CD4-positive, alpha-beta T cell treated with Interleukin-12 subunit alpha and Interleukin-12 subunit beta, for 1 hour (primary cell): Measurements from ENCODE around the gene DIAPH2.

Experiments used
- DNase-seq: peaks from one replicate; pipeline ENCODE4 v3.0.0-alpha.2; 2020

DIAPH2 gene

GRCh38 chrX:96982161-96982560 is 297.5 kb downstream of the DIAPH2 start:
- no peak for DNase-seq

- no peak for DNase-seq
Measured at GRCh38 chrX:96984538-96984937, 299.9 kb downstream of the DIAPH2 start.

GRCh38 chrX:96985046-96985445 is 300.4 kb downstream of the DIAPH2 start:
- DNase-seq = no peak

GRCh38 chrX:96987228-96987627 is 302.6 kb downstream of the DIAPH2 start:
- no peak for DNase-seq

- DNase-seq = no peak
Measured at GRCh38 chrX:96989830-96990571, 305.4 kb downstream of the DIAPH2 start.

- DNase-seq = no peak
Measured at GRCh38 chrX:96994093-96994492, 309.5 kb downstream of the DIAPH2 start.

GRCh38 chrX:96997196-96997595 is 312.6 kb downstream of the DIAPH2 start:
- DNase-seq = no peak

- no peak for DNase-seq
Measured at GRCh38 chrX:97000682-97001368, 316.2 kb downstream of the DIAPH2 start.

- DNase-seq = no peak
Measured at GRCh38 chrX:97006167-97006566, 321.5 kb downstream of the DIAPH2 start.

GRCh38 chrX:97009391-97009790 is 324.7 kb downstream of the DIAPH2 start:
- no peak for DNase-seq

GRCh38 chrX:97011540-97011939 is 326.9 kb downstream of the DIAPH2 start:
- DNase-seq = no peak

- DNase-seq = no peak
Measured at GRCh38 chrX:97016106-97016505, 331.5 kb downstream of the DIAPH2 start.

GRCh38 chrX:97021680-97022079 is 337.0 kb downstream of the DIAPH2 start:
- no peak for DNase-seq

GRCh38 chrX:97026406-97026805 is 341.8 kb downstream of the DIAPH2 start:
- no peak for DNase-seq

- DNase-seq = no peak
Measured at GRCh38 chrX:97027384-97027922, 342.8 kb downstream of the DIAPH2 start.

GRCh38 chrX:97030463-97030862 is 345.8 kb downstream of the DIAPH2 start:
- no peak for DNase-seq

- no peak for DNase-seq
Measured at GRCh38 chrX:97030947-97031346, 346.3 kb downstream of the DIAPH2 start.

GRCh38 chrX:97039363-97040029 is 354.9 kb downstream of the DIAPH2 start:
- DNase-seq = no peak

GRCh38 chrX:97045470-97045869 is 360.8 kb downstream of the DIAPH2 start:
- no peak for DNase-seq

- DNase-seq = no peak
Measured at GRCh38 chrX:97046867-97047266, 362.2 kb downstream of the DIAPH2 start.

GRCh38 chrX:97050392-97050791 is 365.8 kb downstream of the DIAPH2 start:
- DNase-seq = no peak

- no peak for DNase-seq
Measured at GRCh38 chrX:97057349-97057909, 372.8 kb downstream of the DIAPH2 start.

GRCh38 chrX:97060020-97060419 is 375.4 kb downstream of the DIAPH2 start:
- no peak for DNase-seq
